ENCODE measurements around the gene C5orf46.

The C5orf46 gene

GRCh38 chr5:147918101-147918685, 11.9 kb upstream of the C5orf46 start:
- H3K4me3 ChIP-seq (replicated peaks in 1 of 2; ENCODE audit: low read depth in 2 of 2, low read length in 2 of 2), result no peak overlapping the region
- peak in 1 of 2 donors; percentile 60 for DNase-seq (ENCODE audit: low read depth in 2 of 2)
- TF ChIP-seq, protein P1, sequence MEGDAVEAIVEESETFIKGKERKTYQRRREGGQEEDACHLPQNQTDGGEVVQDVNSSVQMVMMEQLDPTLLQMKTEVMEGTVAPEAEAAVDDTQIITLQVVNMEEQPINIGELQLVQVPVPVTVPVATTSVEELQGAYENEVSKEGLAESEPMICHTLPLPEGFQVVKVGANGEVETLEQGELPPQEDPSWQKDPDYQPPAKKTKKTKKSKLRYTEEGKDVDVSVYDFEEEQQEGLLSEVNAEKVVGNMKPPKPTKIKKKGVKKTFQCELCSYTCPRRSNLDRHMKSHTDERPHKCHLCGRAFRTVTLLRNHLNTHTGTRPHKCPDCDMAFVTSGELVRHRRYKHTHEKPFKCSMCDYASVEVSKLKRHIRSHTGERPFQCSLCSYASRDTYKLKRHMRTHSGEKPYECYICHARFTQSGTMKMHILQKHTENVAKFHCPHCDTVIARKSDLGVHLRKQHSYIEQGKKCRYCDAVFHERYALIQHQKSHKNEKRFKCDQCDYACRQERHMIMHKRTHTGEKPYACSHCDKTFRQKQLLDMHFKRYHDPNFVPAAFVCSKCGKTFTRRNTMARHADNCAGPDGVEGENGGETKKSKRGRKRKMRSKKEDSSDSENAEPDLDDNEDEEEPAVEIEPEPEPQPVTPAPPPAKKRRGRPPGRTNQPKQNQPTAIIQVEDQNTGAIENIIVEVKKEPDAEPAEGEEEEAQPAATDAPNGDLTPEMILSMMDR (IDR thresholded peaks at IDR 0.05; ENCODE audit: low read depth, low read length), result no peak

- no peak overlapping the region for H3K4me3 ChIP-seq (replicated peaks in 1 of 2; ENCODE audit: low read depth in 2 of 2, low read length in 2 of 2)
- TF ChIP-seq, protein P1 (IDR thresholded peaks at IDR 0.05; ENCODE audit: low read depth, low read length), result no peak
- peak in 1 of 2 donors; percentile 76 for DNase-seq (ENCODE audit: low read depth in 2 of 2)
These were observed 7.4 kb upstream of the C5orf46 start for GRCh38 chr5:147913786-147914185.

- no peak overlapping the region for H3K4me3 ChIP-seq (replicated peaks in 1 of 2; ENCODE audit: low read depth in 2 of 2, low read length in 2 of 2)
- TF ChIP-seq, protein P1 (IDR thresholded peaks at IDR 0.05; ENCODE audit: low read depth, low read length), result no peak
- no peak for DNase-seq (ENCODE audit: low read depth in 2 of 2)
These were observed 5.7 kb upstream of the C5orf46 start for GRCh38 chr5:147912011-147912410.

DNA sequence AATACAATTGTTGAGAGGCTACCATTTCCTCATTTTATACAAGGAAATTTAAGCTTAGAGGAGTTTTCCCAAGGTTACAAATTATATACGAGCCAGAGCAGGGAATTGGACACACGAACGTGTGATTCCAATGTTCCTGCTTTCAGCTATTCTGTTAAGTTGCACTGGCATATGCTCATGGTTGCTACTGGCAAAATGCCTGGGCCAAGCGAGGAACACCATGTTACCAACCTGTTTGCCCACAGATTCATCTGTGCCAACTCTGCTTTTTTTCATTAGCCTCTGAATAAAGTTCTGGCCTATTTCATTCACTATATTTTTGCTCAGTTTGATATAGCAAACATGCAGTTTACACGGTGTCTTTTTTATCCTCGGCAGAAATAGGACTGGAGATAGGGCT, 5.1 kb upstream of the C5orf46 start:
- no peak overlapping the region for H3K4me3 ChIP-seq (replicated peaks in 1 of 2; ENCODE audit: low read depth in 2 of 2, low read length in 2 of 2)
- TF ChIP-seq, protein P1 (IDR thresholded peaks at IDR 0.05; ENCODE audit: low read depth, low read length), result no peak
- DNase-seq (ENCODE audit: low read depth in 2 of 2), result no peak

GRCh38 chr5:147904110-147904509, 2.2 kb downstream of the C5orf46 start:
- TF ChIP-seq, protein P1 (IDR thresholded peaks at IDR 0.05; ENCODE audit: low read depth, low read length), result no peak
- peak in 1 of 2 donors; percentile 30 for DNase-seq (ENCODE audit: low read depth in 2 of 2)
- no peak overlapping the region for H3K4me3 ChIP-seq (replicated peaks in 1 of 2; ENCODE audit: low read depth in 2 of 2, low read length in 2 of 2)

GRCh38 chr5:147902609-147903115, 3.7 kb downstream of the C5orf46 start:
- TF ChIP-seq, protein P1 (IDR thresholded peaks at IDR 0.05; ENCODE audit: low read depth, low read length), result no peak
- no peak overlapping the region for H3K4me3 ChIP-seq (replicated peaks in 1 of 2; ENCODE audit: low read depth in 2 of 2, low read length in 2 of 2)
- DNase-seq (ENCODE audit: low read depth in 2 of 2), result peak in 1 of 2 donors; percentile 48

All from cardiac fibroblast (primary cell).